ENCODE results near the gene FRMPD3. TPM values are rescaled to one million over a fixed set of nuclear protein-coding genes. Genes with fewer than 3 reads are reported as not detected.

FRMPD3 gene
- total RNA-seq, result under 1 TPM in 3 of 4 donors, not detected in 1; under 0.01 to 0.16 (median 0.14) TPM
- polyA plus RNA-seq, result under 1 TPM in 2 of 3 donors, not detected in 1; under 0.01 to 0.52 TPM

- Histone ChIP-seq H3K4me3 (peak within 1 kb of the TSS in 3 of 4 donors; percentile 28 to 42 (median 40)), H3K27ac (no peak within 1 kb of the TSS), H3K36me3 (no peaks in the 10 kb centered on the region), H3K4me1 (peaks cover 0 to 5% (median 3%) of the 10 kb centered on the region in 4 donors), H3K27me3 (peaks cover 0 to 19% (median 14%) of the 10 kb centered on the region in 3 donors), H3K9me3 (no peaks in the 10 kb centered on the region)
- 1% methylated on average over 68 to 69 of the region's 69 CpGs for WGBS, 2 donors
- TF ChIP-seq, protein P1, sequence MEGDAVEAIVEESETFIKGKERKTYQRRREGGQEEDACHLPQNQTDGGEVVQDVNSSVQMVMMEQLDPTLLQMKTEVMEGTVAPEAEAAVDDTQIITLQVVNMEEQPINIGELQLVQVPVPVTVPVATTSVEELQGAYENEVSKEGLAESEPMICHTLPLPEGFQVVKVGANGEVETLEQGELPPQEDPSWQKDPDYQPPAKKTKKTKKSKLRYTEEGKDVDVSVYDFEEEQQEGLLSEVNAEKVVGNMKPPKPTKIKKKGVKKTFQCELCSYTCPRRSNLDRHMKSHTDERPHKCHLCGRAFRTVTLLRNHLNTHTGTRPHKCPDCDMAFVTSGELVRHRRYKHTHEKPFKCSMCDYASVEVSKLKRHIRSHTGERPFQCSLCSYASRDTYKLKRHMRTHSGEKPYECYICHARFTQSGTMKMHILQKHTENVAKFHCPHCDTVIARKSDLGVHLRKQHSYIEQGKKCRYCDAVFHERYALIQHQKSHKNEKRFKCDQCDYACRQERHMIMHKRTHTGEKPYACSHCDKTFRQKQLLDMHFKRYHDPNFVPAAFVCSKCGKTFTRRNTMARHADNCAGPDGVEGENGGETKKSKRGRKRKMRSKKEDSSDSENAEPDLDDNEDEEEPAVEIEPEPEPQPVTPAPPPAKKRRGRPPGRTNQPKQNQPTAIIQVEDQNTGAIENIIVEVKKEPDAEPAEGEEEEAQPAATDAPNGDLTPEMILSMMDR (IDR thresholded peaks at IDR 0.05), result no peak
- no peak for TF ChIP-seq POLR2A (IDR thresholded peaks at IDR 0.05)
- TF ChIP-seq POLR2AphosphoS5 (IDR thresholded peaks at IDR 0.05), result no peak
- no peak for TF ChIP-seq EP300 (IDR thresholded peaks at IDR 0.05)
- intact Hi-C loops (cut with DNase I), result no loop called here
- DNase-seq, result no peak
Measured at GRCh38 chrX:107448998-107449835, at the start of gene FRMPD3. FRMPD3 (plus strand) TSS chrX:107449652; CDS start chrX:107526589, 76,937 bp downstream.

DNA sequence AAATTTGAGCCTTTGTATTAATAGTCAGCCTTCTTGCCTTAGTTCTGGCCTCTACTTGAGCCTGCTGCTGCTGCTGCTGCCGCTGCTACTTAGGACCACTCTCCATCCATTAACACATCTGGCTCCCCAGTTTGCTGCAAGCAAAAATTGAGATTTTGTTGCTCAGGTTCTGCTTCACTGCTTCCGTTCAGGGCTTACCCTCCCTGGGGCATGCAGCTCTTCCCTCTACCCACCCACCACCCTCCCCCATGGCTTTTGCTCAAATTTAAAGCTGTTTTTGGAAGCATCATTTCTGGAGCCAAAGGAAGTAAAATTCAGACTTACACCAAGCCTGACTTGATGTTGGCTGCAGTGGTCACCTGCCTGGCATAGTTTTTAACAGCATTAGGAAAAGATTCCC lies 28.9 kb upstream of the FRMPD3 start:
- intact Hi-C loops (cut with DNase I), result no loop called here
- H3K27me3 ChIP-seq, result no peaks in the 10 kb centered on the region
- H3K36me3 ChIP-seq, result no peaks in the 10 kb centered on the region
- WGBS, 2 donors, result 75 to 91% methylated on average over 2 of the region's 2 CpGs
- TF ChIP-seq POLR2A (IDR thresholded peaks at IDR 0.05) (no peak), EP300 (IDR thresholded peaks at IDR 0.05) (no peak), POLR2AphosphoS5 (IDR thresholded peaks at IDR 0.05) (no peak)
- TF ChIP-seq, protein P1 (IDR thresholded peaks at IDR 0.05), result no peak
- no peak for DNase-seq
- no peaks in the 10 kb centered on the region for H3K4me1 ChIP-seq
- no peaks in the 10 kb centered on the region for H3K9me3 ChIP-seq
- H3K27ac ChIP-seq, result no peak overlapping the region
- no peak overlapping the region for H3K4me3 ChIP-seq

- H3K9me3 ChIP-seq, result no peaks in the 10 kb centered on the region
- H3K4me1 ChIP-seq, result no peaks in the 10 kb centered on the region
- no peak overlapping the region for H3K27ac ChIP-seq
- 83 to 86% methylated on average over 3 of the region's 3 CpGs for WGBS, 2 donors
- no peaks in the 10 kb centered on the region for H3K27me3 ChIP-seq
- no peak for TF ChIP-seq EP300 (IDR thresholded peaks at IDR 0.05)
- TF ChIP-seq, protein P1 (IDR thresholded peaks at IDR 0.05), result no peak
- TF ChIP-seq POLR2A (IDR thresholded peaks at IDR 0.05), result no peak
- no peak for TF ChIP-seq POLR2AphosphoS5 (IDR thresholded peaks at IDR 0.05)
- H3K4me3 ChIP-seq, result no peak overlapping the region
- no peaks in the 10 kb centered on the region for H3K36me3 ChIP-seq
- intact Hi-C loops (cut with DNase I), result no loop called here
- DNase-seq, result no peak
Measured at GRCh38 chrX:107421337-107421861, 28.1 kb upstream of the FRMPD3 start.

DNA sequence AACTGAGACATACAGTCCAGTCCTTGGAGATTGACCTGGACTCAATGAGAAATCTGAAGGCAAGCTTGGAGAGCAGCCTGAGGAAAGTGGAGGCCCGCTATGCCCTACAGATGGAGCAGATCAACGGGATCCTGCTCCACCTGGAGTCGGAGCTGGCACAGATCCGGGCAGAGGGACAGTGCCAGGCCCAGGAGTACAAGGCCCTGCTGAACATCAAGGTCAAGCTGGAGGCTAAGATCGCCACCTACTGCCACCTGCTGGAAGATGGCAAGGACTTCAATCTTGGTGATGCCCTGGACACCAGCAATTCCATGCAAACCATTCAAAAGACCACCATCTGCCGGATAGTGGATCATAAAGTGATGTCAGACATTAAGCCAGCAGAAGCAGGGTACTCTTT lies 20.4 kb upstream of the FRMPD3 start:
- Histone ChIP-seq H3K27ac (no peak overlapping the region), H3K4me3 (no peak overlapping the region), H3K4me1 (no peaks in the 10 kb centered on the region), H3K9me3 (no peaks in the 10 kb centered on the region), H3K36me3 (no peaks in the 10 kb centered on the region), H3K27me3 (no peaks in the 10 kb centered on the region)
- 36 to 58% methylated on average over 6 of the region's 6 CpGs for WGBS, 2 donors
- TF ChIP-seq POLR2A (IDR thresholded peaks at IDR 0.05) (no peak), POLR2AphosphoS5 (IDR thresholded peaks at IDR 0.05) (no peak), EP300 (IDR thresholded peaks at IDR 0.05) (no peak)
- TF ChIP-seq, protein P1 (IDR thresholded peaks at IDR 0.05), result no peak
- intact Hi-C loops (cut with DNase I), result no loop called here
- DNase-seq, result no peak
